IPS-15b (cell line): Measurements from ENCODE around the gene ATAT1.
"Not testable (repeated sequence)": the region's sequence is repeated elsewhere in the genome, so short reads cannot be mapped to it uniquely, and the experiment has no call there.

Experiments
- H3K27me3 ChIP-seq: one replicate; pipeline ENCODE4 v1.6.1; 2013; ENCODE audit warnings: low read length; ENCODE audit not compliant: control insufficient read depth, insufficient read depth
- H3K36me3 ChIP-seq: one replicate; pipeline ENCODE4 v1.6.1; 2013; ENCODE audit warnings: low read length; ENCODE audit not compliant: control insufficient read depth, insufficient read depth
- H3K4me1 ChIP-seq: one replicate; pipeline ENCODE4 v1.6.1; 2013; ENCODE audit warnings: mild to moderate bottlenecking, low read length; ENCODE audit not compliant: control insufficient read depth, insufficient read depth
- H3K4me3 ChIP-seq: one replicate; pipeline ENCODE4 v1.5.1; 2013; ENCODE audit warnings: low read depth, low read length
- H3K9ac ChIP-seq: one replicate; pipeline ENCODE4 v1.6.1; 2013; ENCODE audit warnings: low read depth, mild to moderate bottlenecking, low read length
- H3K9me3 ChIP-seq: one replicate; pipeline ENCODE4 v1.6.1; 2013; ENCODE audit warnings: mild to moderate bottlenecking, low read length; ENCODE audit not compliant: control insufficient read depth, insufficient read depth

Gene ATAT1

GRCh38 chr6:30657922-30658321 is 31.2 kb downstream of the ATAT1 start:
- H3K9ac ChIP-seq, H3K27me3 ChIP-seq, H3K4me3 ChIP-seq, H3K9me3 ChIP-seq, H3K4me1 ChIP-seq: not testable (repeated sequence)
- peaks cover 51% of the 10 kb centered on the region for H3K36me3 ChIP-seq

DNA sequence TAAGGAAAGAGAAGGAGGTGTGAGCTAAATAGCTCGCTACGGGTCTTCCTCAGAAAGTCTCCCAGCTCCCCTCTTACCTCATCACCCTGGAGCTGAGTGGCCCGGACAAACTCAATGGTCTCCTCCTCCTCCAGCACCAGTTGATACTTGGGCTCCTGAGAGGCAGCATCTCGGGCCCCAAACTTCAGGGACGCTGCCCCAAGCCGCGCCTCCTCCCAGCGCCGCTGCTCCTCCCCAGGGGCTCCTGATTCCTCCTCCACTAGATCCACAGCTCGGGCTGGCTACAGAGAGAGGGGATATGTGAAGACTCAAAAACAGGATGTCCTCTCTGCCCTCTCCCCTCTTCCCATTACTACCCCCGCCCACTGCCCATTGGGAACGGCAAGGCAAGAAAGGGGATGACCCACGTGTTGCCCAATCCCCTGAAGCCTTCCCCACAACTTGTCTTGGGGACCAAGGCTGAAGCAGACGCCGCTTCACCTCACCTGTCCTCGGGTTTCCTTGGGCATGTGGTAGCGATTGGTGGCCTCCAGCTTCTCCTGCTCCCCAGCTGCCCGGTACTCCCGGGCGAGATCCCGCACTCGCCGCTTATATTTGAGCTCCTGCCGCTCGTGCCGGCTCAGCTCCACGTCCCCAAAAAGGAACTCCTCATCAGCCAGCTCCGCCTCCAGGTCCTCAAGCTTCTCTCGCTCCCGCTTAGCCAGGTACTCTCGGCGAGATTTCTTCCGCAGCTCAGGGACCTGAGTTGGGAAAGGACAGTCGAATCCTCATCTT is 38.5 kb downstream of the ATAT1 start:
- Histone ChIP-seq H3K4me1 (no peaks in the 10 kb centered on the region), H3K9ac (no peak overlapping the region), H3K27me3 (no peaks in the 10 kb centered on the region), H3K36me3 (peaks cover 28% of the 10 kb centered on the region), H3K9me3 (no peaks in the 10 kb centered on the region), H3K4me3 (no peak overlapping the region)

- not testable (repeated sequence) for H3K4me3 ChIP-seq, H3K9me3 ChIP-seq, H3K9ac ChIP-seq, H3K27me3 ChIP-seq, H3K4me1 ChIP-seq
- peaks cover 32% of the 10 kb centered on the region for H3K36me3 ChIP-seq
Measured at GRCh38 chr6:30666300-30666699, 39.6 kb downstream of the ATAT1 start.

DNA sequence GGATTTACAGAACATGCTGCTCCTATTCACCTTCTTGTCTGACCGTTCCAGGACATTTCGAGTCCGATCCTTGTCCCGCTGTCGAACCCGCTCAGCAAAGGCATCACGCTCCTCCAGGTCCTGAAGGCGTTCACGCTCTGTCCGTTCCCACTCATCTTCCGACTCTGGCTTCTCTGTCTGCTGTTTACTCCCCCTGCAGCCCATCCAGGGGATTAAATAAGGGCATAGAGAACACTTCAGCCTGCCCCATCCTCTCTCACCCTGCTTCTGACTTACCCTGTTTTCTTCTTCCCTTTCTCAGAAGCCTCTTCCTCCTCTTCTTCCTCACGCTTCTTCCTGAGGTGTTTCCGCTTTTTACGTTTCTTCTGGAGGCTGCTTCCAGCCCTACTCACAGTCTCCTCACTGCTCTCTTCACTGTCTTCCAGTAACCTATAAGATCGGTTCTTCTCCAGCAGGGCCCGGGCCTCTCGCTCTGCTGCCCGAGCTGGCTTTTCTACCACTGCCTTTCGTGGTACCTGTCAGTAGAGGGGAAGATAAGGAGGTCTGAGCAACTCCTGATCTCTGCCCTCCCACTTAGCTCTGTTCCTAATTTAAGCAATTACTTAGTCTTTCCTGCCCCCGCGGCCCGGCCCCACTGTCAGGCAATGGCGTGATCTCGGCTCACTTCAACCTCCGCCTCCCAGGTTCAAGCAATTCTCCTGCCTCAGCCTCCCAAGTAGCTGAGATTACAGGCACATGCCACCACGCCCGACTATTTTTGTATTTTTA is 44.3 kb downstream of the ATAT1 start:
- Histone ChIP-seq H3K36me3 (peaks cover 8% of the 10 kb centered on the region), H3K9ac (no peak overlapping the region), H3K4me1 (no peaks in the 10 kb centered on the region), H3K27me3 (no peaks in the 10 kb centered on the region), H3K9me3 (no peaks in the 10 kb centered on the region), H3K4me3 (no peak overlapping the region)

DNA sequence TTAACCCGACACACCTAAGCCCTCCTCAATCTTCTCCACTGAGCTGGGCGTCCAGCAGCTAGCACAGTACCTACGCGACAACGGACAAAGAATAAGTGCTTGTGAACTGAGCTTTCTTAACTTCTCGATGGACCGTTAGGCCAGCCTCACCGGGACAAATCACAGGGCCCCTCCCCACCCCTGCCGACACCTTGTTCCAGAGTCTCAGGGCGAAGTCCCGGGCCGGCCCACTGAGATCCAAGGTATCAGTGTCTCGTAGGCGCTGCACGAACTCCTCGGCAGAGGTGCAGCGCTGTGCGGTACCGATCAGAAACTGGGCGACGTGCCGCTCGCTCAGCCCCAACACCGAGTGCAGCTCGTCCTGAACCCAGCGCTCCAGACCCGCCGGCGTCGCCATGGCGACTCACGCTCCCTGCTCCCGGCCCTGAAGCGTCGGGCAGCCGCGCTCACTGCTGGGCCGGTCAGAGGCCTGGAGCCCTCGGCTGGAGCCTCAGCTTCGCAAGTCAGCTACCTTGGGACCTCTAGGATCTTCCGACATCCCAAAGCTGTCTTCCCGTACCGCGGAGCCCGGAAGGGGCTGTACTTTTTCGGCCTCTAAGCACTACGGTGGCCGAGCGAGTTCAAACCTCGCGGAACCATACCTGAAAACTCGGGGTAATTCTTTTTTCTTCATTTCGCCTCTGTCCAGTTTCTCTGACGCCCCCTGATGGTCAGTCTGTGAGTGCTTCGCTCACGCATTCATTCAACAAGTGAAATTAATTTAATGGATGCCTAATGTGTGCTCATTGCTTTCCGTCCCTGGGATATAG is 46.0 kb downstream of the ATAT1 start, which contains the start of gene DHX16:
TSS of gene DHX16 (minus strand) at position 562 of the 809 bp plus-strand sequence. CDS start at position 397, 165 bp downstream.
- no peaks in the 10 kb centered on the region for H3K4me1 ChIP-seq
- H3K36me3 ChIP-seq = peaks cover 15% of the 10 kb centered on the region
- H3K4me3 ChIP-seq = peak within 1 kb of the TSS; percentile 95
- H3K9me3 ChIP-seq = no peaks in the 10 kb centered on the region
- peak within 1 kb of the TSS; percentile 66 for H3K9ac ChIP-seq
- H3K27me3 ChIP-seq = no peaks in the 10 kb centered on the region

- H3K36me3 ChIP-seq = peaks cover 11% of the 10 kb centered on the region
Measured at GRCh38 chr6:30676660-30677285, 50.1 kb downstream of the ATAT1 start.

GRCh38 chr6:30678964-30679726 is 52.5 kb downstream of the ATAT1 start:
- Histone ChIP-seq H3K4me1 (peaks cover 26% of the 10 kb centered on the region), H3K9ac (no peak overlapping the region), H3K27me3 (no peaks in the 10 kb centered on the region), H3K36me3 (peaks cover 11% of the 10 kb centered on the region), H3K4me3 (peak overlapping the region; percentile 27), H3K9me3 (no peaks in the 10 kb centered on the region)

More at GRCh38 chr6:30676660-30677285, 50.1 kb downstream of the ATAT1 start:
- Histone ChIP-seq H3K27me3 (no peaks in the 10 kb centered on the region), H3K4me1 (peaks cover 9% of the 10 kb centered on the region), H3K4me3 (no peak overlapping the region), H3K9me3 (no peaks in the 10 kb centered on the region), H3K9ac (no peak overlapping the region)

DNA sequence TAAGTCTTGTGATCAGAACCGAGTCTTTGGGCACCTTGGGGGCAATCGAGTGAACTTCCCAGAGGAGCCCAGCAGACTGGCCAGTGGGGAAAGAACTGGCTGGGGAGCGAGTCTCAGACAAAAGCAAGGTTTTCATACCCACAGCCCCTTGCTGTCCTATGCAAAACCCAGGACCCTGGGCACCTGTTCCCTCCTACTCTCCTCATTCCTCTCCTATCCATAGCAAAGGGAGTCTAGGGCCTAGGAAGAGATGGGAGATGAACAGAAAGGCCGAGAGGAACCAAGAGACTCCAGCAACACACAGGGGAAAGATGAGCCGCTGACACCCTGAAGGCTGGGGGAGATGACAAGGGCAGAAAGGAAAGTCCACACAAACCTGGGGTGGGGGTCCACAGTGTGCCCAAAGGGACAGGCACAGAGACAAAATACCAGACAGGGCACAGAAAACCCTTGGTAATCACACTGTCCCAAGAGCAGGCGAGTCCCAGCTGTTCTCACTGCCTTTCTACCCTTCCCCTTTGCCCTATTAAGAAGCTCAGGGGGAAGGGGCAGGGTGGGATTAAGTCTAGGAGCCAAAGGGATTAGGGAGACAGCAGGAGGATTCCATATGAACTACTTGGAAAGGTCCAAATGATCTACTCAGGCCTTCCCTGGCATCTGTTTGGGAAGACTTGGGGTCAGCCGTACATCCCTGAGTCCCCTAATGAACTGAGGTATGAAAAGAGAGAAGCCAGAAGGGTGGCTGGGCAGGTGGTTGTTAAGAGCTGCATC is 53.3 kb downstream of the ATAT1 start:
- Histone ChIP-seq H3K9me3 (no peaks in the 10 kb centered on the region), H3K4me1 (peaks cover 29% of the 10 kb centered on the region), H3K9ac (peak overlapping the region; percentile 2), H3K4me3 (peak overlapping the region; percentile 8), H3K27me3 (no peaks in the 10 kb centered on the region), H3K36me3 (peaks cover 11% of the 10 kb centered on the region)

GRCh38 chr6:30681766-30682142 is 55.1 kb downstream of the ATAT1 start:
- H3K4me3 ChIP-seq = peak overlapping the region; percentile 48
- peaks cover 33% of the 10 kb centered on the region for H3K4me1 ChIP-seq
- no peaks in the 10 kb centered on the region for H3K27me3 ChIP-seq
- peaks cover 9% of the 10 kb centered on the region for H3K36me3 ChIP-seq
- H3K9me3 ChIP-seq = no peaks in the 10 kb centered on the region
- no peak overlapping the region for H3K9ac ChIP-seq
